GM18858 (cell line): Measurements from ENCODE around the gene ARMC6.
"Not testable (repeated sequence)": the region's sequence is repeated elsewhere in the genome, so short reads cannot be mapped to it uniquely, and the experiment has no call there.

Experiments
- ATAC-seq: cut with Tn5 transposase; IDR thresholded peaks from one replicate; pipeline ENCODE4 v1.9.1; 2021; ENCODE audit not compliant: unreplicated experiment

The ARMC6 gene

GRCh38 chr19:19106938-19107337 is 73.5 kb downstream of the ARMC6 start:
- not testable (repeated sequence) for ATAC-seq

- no peak for ATAC-seq
Measured at GRCh38 chr19:19107654-19108053, 74.3 kb downstream of the ARMC6 start.
